HAP-1 (cell line): Measurements from ENCODE around the gene PTPN11.
"Not testable (repeated sequence)": the region's sequence is repeated elsewhere in the genome, so short reads cannot be mapped to it uniquely, and the experiment has no call there.

Experiments
- DNase-seq, 2 experiments: peaks; one replicate each; pipeline ENCODE4 v3.0.0-alpha.2; 2016 to 2020; ENCODE audit warnings: low spot score in 2 of 2
- H3K27me3 ChIP-seq: fragments of 250-450 bp; sonication (Bioruptor Pico); 2 replicates; pipeline ENCODE4 v1.5.1; 2020; ENCODE audit warnings: low read depth, mild to moderate bottlenecking, moderate library complexity
- H3K36me3 ChIP-seq: fragments of 250-450 bp; sonication (Bioruptor Pico); replicated peaks from 2 replicates; pipeline ENCODE4 v1.5.1; 2020; ENCODE audit warnings: mild to moderate bottlenecking
- H3K4me1 ChIP-seq: fragments of 250-450 bp; sonication (Bioruptor Pico); 2 replicates; pipeline ENCODE4 v1.5.1; 2020; ENCODE audit warnings: mild to moderate bottlenecking
- H3K4me3 ChIP-seq: fragments of 250-450 bp; sonication (Bioruptor Pico); 2 replicates; pipeline ENCODE4 v1.5.1; 2020; ENCODE audit warnings: mild to moderate bottlenecking, moderate library complexity
- H3K9me3 ChIP-seq: fragments of 250-450 bp; sonication (Bioruptor Pico); 2 replicates; pipeline ENCODE4 v1.5.1; 2020; ENCODE audit warnings: mild to moderate bottlenecking, moderate library complexity
- in situ Hi-C: fragments of 300-500 bp; cut with MboI; formaldehyde crosslinking; loops from 3 replicates; pipeline ENCODE4 v1.14.3; 2020; ENCODE audit warnings: low sequenced_read_pairs, inconsistent platforms, mixed read lengths

Gene PTPN11

GRCh38 chr12:112446008-112446725, 27.4 kb downstream of the PTPN11 start:
- no peak overlapping the region for H3K4me3 ChIP-seq
- peaks cover 24% of the 10 kb centered on the region for H3K36me3 ChIP-seq
- DNase-seq = no peak

DNA sequence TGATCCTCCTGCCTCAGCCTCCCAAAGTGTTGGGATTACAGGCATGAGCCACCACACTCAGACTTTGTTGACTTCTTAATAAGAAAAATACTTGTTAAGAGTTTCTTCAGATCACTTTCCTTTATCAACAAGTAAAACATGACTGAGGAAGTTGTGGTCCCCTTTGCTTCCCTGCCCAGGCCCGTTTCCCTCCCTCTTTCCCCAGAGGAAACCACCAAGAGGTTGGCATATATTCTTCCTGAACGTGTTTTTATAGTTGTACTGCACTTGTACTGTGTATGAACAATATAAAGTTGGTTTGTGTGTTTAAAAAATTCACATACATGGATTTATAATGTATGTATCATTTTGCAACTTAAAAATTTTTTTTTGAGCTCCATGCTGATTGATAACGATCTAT, 28.4 kb downstream of the PTPN11 start:
- no peaks in the 10 kb centered on the region for H3K9me3 ChIP-seq
- DNase-seq = no peak
- in situ Hi-C loops = no loop called here
- H3K36me3 ChIP-seq = peaks cover 29% of the 10 kb centered on the region
- peaks cover 3% of the 10 kb centered on the region for H3K4me1 ChIP-seq
- H3K4me3 ChIP-seq = no peak overlapping the region
- no peaks in the 10 kb centered on the region for H3K27me3 ChIP-seq

More at GRCh38 chr12:112446008-112446725, 27.4 kb downstream of the PTPN11 start:
- in situ Hi-C loops = no loop called here
- Histone ChIP-seq H3K27me3 (no peaks in the 10 kb centered on the region), H3K9me3 (no peaks in the 10 kb centered on the region), H3K4me1 (peaks cover 3% of the 10 kb centered on the region)

DNA sequence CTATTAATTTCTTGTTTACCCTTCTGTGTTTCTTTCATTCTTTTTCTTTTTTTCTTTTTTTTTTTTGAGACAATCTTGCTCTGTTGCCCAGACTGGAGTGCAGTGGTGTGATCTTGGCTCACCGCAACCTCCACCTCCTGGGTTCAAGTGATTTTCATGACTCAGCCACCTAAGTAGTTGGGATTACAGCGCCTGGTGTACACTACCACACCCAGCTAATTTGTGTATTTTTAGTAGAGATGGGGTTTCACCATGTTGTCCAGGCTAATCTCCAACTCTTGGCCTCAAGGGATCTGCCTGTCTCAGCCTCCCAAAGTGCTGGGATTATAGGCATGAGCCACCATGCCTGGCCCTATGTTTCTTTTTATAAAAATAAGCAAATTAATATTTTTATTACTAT, 29.4 kb downstream of the PTPN11 start:
- H3K4me1 ChIP-seq, DNase-seq, H3K27me3 ChIP-seq, in situ Hi-C loops, H3K4me3 ChIP-seq, H3K9me3 ChIP-seq: not testable (repeated sequence)
- H3K36me3 ChIP-seq = peaks cover 37% of the 10 kb centered on the region

GRCh38 chr12:112450725-112451124, 32.0 kb downstream of the PTPN11 start:
- H3K36me3 ChIP-seq = peaks cover 58% of the 10 kb centered on the region
- DNase-seq = no peak
- H3K4me3 ChIP-seq = no peak overlapping the region

GRCh38 chr12:112456029-112456428, 37.3 kb downstream of the PTPN11 start:
- Histone ChIP-seq H3K4me1 (no peaks in the 10 kb centered on the region), H3K36me3 (peaks cover 52% of the 10 kb centered on the region), H3K4me3 (no peak overlapping the region), H3K27me3 (no peaks in the 10 kb centered on the region), H3K9me3 (no peaks in the 10 kb centered on the region)
- in situ Hi-C loops = no loop called here
- DNase-seq = no peak

More at GRCh38 chr12:112450725-112451124, 32.0 kb downstream of the PTPN11 start:
- in situ Hi-C loops = no loop called here
- Histone ChIP-seq H3K4me1 (no peaks in the 10 kb centered on the region), H3K27me3 (no peaks in the 10 kb centered on the region), H3K9me3 (no peaks in the 10 kb centered on the region)

DNA sequence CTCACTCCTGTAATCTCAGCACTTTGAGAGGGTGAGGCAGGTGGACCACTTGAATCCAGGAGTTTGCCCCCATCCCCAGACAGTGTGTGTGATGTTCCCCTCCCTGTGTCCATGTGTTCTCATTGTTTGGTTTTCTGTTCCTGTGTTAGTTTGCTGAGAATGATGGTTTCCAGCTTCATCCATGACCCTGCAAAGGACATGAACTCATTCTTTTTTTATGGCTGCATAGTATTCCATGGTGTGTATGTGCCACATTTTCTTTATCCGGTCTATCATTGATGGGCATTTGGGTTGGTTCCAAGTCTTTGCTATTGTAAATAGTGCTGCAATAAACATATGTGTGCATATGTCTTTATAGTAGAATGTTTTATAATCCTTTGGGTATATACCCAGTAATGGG, 38.4 kb downstream of the PTPN11 start:
- H3K27me3 ChIP-seq, H3K9me3 ChIP-seq, H3K4me1 ChIP-seq, DNase-seq, H3K4me3 ChIP-seq, in situ Hi-C loops: not testable (repeated sequence)
- H3K36me3 ChIP-seq = peaks cover 45% of the 10 kb centered on the region

- in situ Hi-C loops = no loop called here
- Histone ChIP-seq H3K4me3 (no peak overlapping the region), H3K4me1 (no peaks in the 10 kb centered on the region), H3K9me3 (no peaks in the 10 kb centered on the region), H3K27me3 (no peaks in the 10 kb centered on the region), H3K36me3 (peaks cover 37% of the 10 kb centered on the region)
- DNase-seq = no peak
These were observed 39.6 kb downstream of the PTPN11 start for GRCh38 chr12:112458330-112458729.

GRCh38 chr12:112458751-112459150, 40.0 kb downstream of the PTPN11 start:
- H3K36me3 ChIP-seq = peaks cover 39% of the 10 kb centered on the region
- no peaks in the 10 kb centered on the region for H3K9me3 ChIP-seq
- H3K4me3 ChIP-seq = no peak overlapping the region
- no peak for DNase-seq
- no peaks in the 10 kb centered on the region for H3K27me3 ChIP-seq
- no peaks in the 10 kb centered on the region for H3K4me1 ChIP-seq
- in situ Hi-C loops = no loop called here

- Histone ChIP-seq H3K4me3 (no peak overlapping the region), H3K27me3 (no peaks in the 10 kb centered on the region), H3K9me3 (no peaks in the 10 kb centered on the region), H3K4me1 (no peaks in the 10 kb centered on the region), H3K36me3 (peaks cover 9% of the 10 kb centered on the region; the same call in 1 of the 2 replicates)
- no peak for DNase-seq
- in situ Hi-C loops = no loop called here
These were observed 44.7 kb downstream of the PTPN11 start for GRCh38 chr12:112463478-112463877.

DNA sequence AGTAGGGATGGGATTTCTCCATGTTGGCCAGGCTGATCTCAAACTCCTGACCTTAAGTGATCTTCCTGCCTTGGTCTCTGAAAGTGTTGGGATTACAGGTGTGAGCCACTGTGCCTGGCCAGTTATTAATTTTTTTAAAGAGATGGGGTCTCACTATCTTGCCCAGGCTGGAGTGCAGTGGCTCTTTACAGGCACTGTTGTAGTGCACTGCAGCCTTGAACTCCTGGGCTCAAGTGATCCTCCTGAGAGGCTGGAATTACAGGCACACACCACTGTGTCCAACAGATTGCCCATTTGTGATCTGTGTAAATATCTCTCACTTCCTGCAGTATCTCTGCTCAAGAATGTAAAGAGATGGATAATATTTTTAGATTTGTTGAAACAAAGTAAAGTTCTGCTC, 45.9 kb downstream of the PTPN11 start:
- DNase-seq = no peak
- Histone ChIP-seq H3K27me3 (no peaks in the 10 kb centered on the region), H3K4me1 (no peaks in the 10 kb centered on the region), H3K9me3 (no peaks in the 10 kb centered on the region), H3K36me3 (peaks cover 9% of the 10 kb centered on the region; the same call in 1 of the 2 replicates), H3K4me3 (no peak overlapping the region)
- in situ Hi-C loops = no loop called here

GRCh38 chr12:112466011-112466422, 47.3 kb downstream of the PTPN11 start:
- H3K9me3 ChIP-seq = no peaks in the 10 kb centered on the region
- DNase-seq = no peak
- H3K4me3 ChIP-seq = no peak overlapping the region
- peaks cover 9% of the 10 kb centered on the region; the same call in 1 of the 2 replicates for H3K36me3 ChIP-seq
- no peaks in the 10 kb centered on the region for H3K27me3 ChIP-seq
- no peaks in the 10 kb centered on the region for H3K4me1 ChIP-seq
- in situ Hi-C loops = no loop called here

DNA sequence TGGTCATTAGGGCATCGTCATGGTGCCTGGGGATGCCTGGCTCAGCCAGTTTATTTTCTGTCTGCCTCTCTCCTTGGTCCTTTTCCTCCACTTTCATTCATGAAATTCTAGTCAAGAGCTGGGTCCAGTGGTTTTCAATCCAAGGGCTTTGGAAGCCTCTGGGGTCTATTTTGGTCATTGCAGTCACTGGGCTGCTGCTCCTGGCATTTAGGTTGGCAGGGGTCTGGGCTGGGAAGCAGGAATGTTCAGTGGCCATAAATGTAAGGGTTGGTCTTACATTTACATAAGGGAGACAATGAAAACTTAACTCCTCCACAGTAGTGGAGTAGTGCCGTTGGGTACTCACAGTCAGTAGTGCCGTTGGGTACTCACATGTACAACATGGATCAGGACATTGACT, 48.1 kb downstream of the PTPN11 start:
- Histone ChIP-seq H3K9me3 (no peaks in the 10 kb centered on the region), H3K36me3 (peaks cover 9% of the 10 kb centered on the region; the same call in 1 of the 2 replicates), H3K4me1 (no peaks in the 10 kb centered on the region), H3K4me3 (no peak overlapping the region), H3K27me3 (no peaks in the 10 kb centered on the region)
- in situ Hi-C loops = no loop called here
- no peak for DNase-seq

DNA sequence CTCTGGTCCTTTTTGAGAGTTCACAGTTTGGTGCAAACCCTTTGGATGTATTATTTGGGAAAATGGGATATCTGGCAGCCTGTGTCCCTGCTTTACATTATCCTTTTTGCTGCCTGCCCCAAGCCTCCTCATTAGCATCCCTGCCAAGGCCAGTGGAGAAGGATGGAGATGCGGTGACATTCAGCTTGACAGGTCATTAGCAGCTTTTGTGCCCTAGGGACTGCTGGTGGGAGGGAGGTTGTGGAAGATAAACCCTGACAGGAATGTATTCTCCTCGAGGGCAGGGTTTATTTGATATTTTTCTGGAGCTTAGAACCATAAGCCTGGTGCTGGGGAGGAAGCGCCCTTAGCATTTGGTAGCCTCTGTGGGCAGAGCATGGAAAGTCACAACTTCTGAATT, 49.3 kb downstream of the PTPN11 start:
- Histone ChIP-seq H3K4me3 (no peak overlapping the region), H3K36me3 (peaks cover 13% of the 10 kb centered on the region), H3K4me1 (no peaks in the 10 kb centered on the region), H3K27me3 (no peaks in the 10 kb centered on the region), H3K9me3 (no peaks in the 10 kb centered on the region)
- in situ Hi-C loops = no loop called here
- no peak for DNase-seq

DNA sequence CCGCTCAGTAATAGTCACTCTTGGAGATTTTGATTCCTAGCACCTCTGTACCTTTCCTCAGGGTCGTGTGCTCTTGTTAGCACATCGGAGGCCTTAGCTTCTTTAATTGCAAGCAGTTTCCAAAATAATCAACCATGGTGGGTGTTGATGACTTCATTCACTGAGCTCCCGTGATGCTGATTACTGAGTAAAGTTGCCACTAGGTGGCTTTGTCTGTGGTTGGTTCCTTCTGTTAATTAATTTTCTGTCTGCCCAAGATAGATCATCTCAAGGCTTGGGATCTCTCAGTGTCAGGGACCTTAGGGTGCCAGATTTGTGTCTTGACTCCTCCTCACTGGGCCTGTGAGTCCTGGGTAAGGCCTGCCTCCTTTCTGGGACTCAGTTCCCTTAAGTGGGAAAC, 54.3 kb downstream of the PTPN11 start:
- H3K4me3 ChIP-seq = no peak overlapping the region
- DNase-seq = peak in 1 of 2 experiments; percentile 7
- H3K27me3 ChIP-seq = no peaks in the 10 kb centered on the region
- no peaks in the 10 kb centered on the region for H3K9me3 ChIP-seq
- no peaks in the 10 kb centered on the region for H3K4me1 ChIP-seq
- peaks cover 38% of the 10 kb centered on the region for H3K36me3 ChIP-seq
- in situ Hi-C loops = no loop called here

DNA sequence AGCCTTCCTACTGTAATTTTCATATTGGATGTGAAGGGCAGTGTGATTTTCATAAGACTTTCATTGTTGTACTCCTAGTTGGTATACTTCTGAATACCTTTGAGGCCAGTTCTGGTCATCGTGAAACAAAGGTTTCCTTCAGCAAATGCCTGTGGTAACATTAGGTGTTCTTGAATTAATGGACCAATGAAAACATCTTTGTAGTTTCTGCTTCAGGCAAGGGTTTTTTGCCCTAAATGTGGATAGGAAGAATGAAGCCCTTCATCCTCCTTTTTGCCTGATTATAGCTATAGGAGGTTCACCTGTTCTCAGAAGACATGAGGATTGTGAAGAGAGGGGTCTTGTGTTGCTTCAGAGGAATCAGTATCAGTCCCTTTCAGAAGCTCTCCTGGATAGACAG, 60.7 kb downstream of the PTPN11 start:
- peaks cover 57% of the 10 kb centered on the region for H3K36me3 ChIP-seq
- no peak for DNase-seq
- no peaks in the 10 kb centered on the region for H3K4me1 ChIP-seq
- H3K9me3 ChIP-seq = no peaks in the 10 kb centered on the region
- no peaks in the 10 kb centered on the region for H3K27me3 ChIP-seq
- H3K4me3 ChIP-seq = no peak overlapping the region
- in situ Hi-C loops = no loop called here
